Calu3 (cell line): ENCODE results near the gene MYL6B. TPM values are rescaled to one million over a fixed set of nuclear protein-coding genes. Genes with fewer than 3 reads are reported as not detected.

Experiments
- BruUV-seq: library from RNA; stranded (reverse); fragments of 400-500 nt; replicated peaks from 2 replicates; lab custom pipeline; 2021; lab: Mats Ljungman, UMichigan
- CTCF ChIA-PET: fragments of 300-600 bp; sonication (Branson Sonifier 250); formaldehyde crosslinking; loops from one replicate; lab custom pipeline; 2022; ENCODE audit warnings: antibody characterized with exemption; lab: Charles Lee
- DNase-seq: peaks from one replicate; pipeline ENCODE4 v3.0.0; 2022
- H3K27ac Mint-ChIP-seq: one replicate; pipeline ENCODE4 v1.8.0; 2022; ENCODE audit warnings: mixed read lengths; ENCODE audit not compliant: unreplicated experiment
- H3K27me3 Mint-ChIP-seq: one replicate; pipeline ENCODE4 v1.8.0; 2022; ENCODE audit warnings: mixed read lengths; ENCODE audit not compliant: unreplicated experiment
- H3K36me3 Mint-ChIP-seq: one replicate; pipeline ENCODE4 v1.8.0; 2022; ENCODE audit warnings: mild to moderate bottlenecking, moderate library complexity, mixed read lengths; ENCODE audit not compliant: insufficient read depth, unreplicated experiment
- H3K4me1 Mint-ChIP-seq: one replicate; pipeline ENCODE4 v1.8.0; 2022; ENCODE audit warnings: mild to moderate bottlenecking, low read depth, mixed read lengths; ENCODE audit not compliant: unreplicated experiment
- H3K4me3 Mint-ChIP-seq: one replicate; pipeline ENCODE4 v1.8.0; 2022; ENCODE audit warnings: mild to moderate bottlenecking, low read depth, moderate library complexity, mixed read lengths; ENCODE audit not compliant: unreplicated experiment
- H3K9me3 Mint-ChIP-seq: one replicate; pipeline ENCODE4 v1.8.0; 2022; ENCODE audit warnings: low read depth, mixed read lengths; ENCODE audit not compliant: unreplicated experiment
- CTCF ChIP-seq: fragments of 200-600 bp; IDR thresholded peaks from one replicate; pipeline ENCODE4 v1.8.0; 2022; ENCODE audit warnings: antibody characterized with exemption; ENCODE audit not compliant: unreplicated experiment
- intact Hi-C: fragments of 100-400 bp; cut with micrococcal nuclease; formaldehyde crosslinking; loops from one replicate; pipeline ENCODE4 v1.10.0; 2022; ENCODE audit not compliant: unreplicated experiment
- total RNA-seq: library from RNA; stranded (reverse); gene quantifications from 2 replicates; pipeline ENCODE4 v1.2.3, GENCODE V29; 2022

MYL6B gene
- total RNA-seq, 1 experiment from 2014 or later, result 53.7 TPM

- Mint-ChIP-seq H3K9me3 (no peaks in the 10 kb centered on the region), H3K4me1 (peaks cover 41% of the 10 kb centered on the region), H3K27ac (peak within 1 kb of the TSS; percentile 98), H3K36me3 (peaks cover 53% of the 10 kb centered on the region), H3K27me3 (no peaks in the 10 kb centered on the region), H3K4me3 (peak within 1 kb of the TSS; percentile 89)
- intact Hi-C loops, result loop anchor here (2.0 to 10.0 kb wide), 2 partner anchors 71 to 145 kb away; partner anchors contain the start of genes RPS26 and ZC3H10
- CTCF ChIA-PET, result interaction anchor here (0.6 to 3.8 kb wide), 21 partner anchors 13 to 1862 kb away, joined by 3 to 53 read pairs (median 7); partner anchors contain the start of genes COQ10A, ESYT1, MYL6 and PA2G4
- BruUV-seq, result no TSS peak
- peak; percentile 94 for TF ChIP-seq CTCF
- peak; percentile 96 for DNase-seq
These were observed 36.9 kb downstream of the MYL6B start, which contains the start of gene SMARCC2 for GRCh38 chr12:56189099-56189917. Gene SMARCC2, minus strand, starts transcription at chr12:56189483. Its CDS starts 22 bp downstream, at chr12:56189461.

- Mint-ChIP-seq H3K9me3 (no peaks in the 10 kb centered on the region), H3K36me3 (peaks cover 48% of the 10 kb centered on the region), H3K27me3 (no peaks in the 10 kb centered on the region), H3K4me1 (peaks cover 41% of the 10 kb centered on the region), H3K4me3 (peak overlapping the region; percentile 89), H3K27ac (peak overlapping the region; percentile 98)
- DNase-seq, result peak; percentile 96
- intact Hi-C loops, result loop anchor here (1.0 to 10.0 kb wide), 4 partner anchors 63 to 274 kb away; partner anchors contain the start of genes RPS26 and ZC3H10
- no TSS peak for BruUV-seq
- CTCF ChIA-PET, result interaction anchor here (0.6 to 3.8 kb wide), 20 partner anchors 14 to 1673 kb away, joined by 3 to 53 read pairs (median 6); partner anchors contain the start of genes ESYT1, LACRT, MYL6 and PA2G4
- peak; percentile 11 for TF ChIP-seq CTCF
These were observed 37.7 kb downstream of the MYL6B start for GRCh38 chr12:56189918-56190694.

GRCh38 chr12:56190695-56191155 is 38.3 kb downstream of the MYL6B start:
- no peak for TF ChIP-seq CTCF
- CTCF ChIA-PET, result interaction anchor here (0.6 to 3.8 kb wide), 8 partner anchors 16 to 1674 kb away, joined by 3 to 53 read pairs (median 14); partner anchors contain the start of genes ESYT1, LACRT, RNF41 and ZC3H10
- BruUV-seq, result no TSS peak
- Mint-ChIP-seq H3K36me3 (peaks cover 45% of the 10 kb centered on the region), H3K4me3 (peak overlapping the region; percentile 89), H3K9me3 (no peaks in the 10 kb centered on the region), H3K4me1 (peaks cover 41% of the 10 kb centered on the region), H3K27ac (peak overlapping the region; percentile 98), H3K27me3 (no peaks in the 10 kb centered on the region)
- intact Hi-C loops, result loop anchor here (1.0 to 2.0 kb wide), 2 partner anchors 64 to 274 kb away; no protein-coding TSS in a partner anchor
- no peak for DNase-seq

GRCh38 chr12:56192582-56192981 is 40.2 kb downstream of the MYL6B start:
- no peaks in the 10 kb centered on the region for H3K27me3 Mint-ChIP-seq
- no peak overlapping the region for H3K4me3 Mint-ChIP-seq
- peaks cover 34% of the 10 kb centered on the region for H3K36me3 Mint-ChIP-seq
- CTCF ChIA-PET, result no interaction called here
- intact Hi-C loops, result no loop called here
- no peak for DNase-seq
- H3K9me3 Mint-ChIP-seq, result no peaks in the 10 kb centered on the region
- H3K4me1 Mint-ChIP-seq, result peaks cover 39% of the 10 kb centered on the region
- no peak overlapping the region for H3K27ac Mint-ChIP-seq
- TF ChIP-seq CTCF, result no peak
- BruUV-seq, result no TSS peak
